Activated gamma-delta T cell (primary cell): ENCODE measurements around the gene CAPN12.

Experiments
- DNase-seq: peaks from one replicate; lab custom pipeline; 2025; lab: John Stamatoyannopoulos, UW

Gene CAPN12

DNA sequence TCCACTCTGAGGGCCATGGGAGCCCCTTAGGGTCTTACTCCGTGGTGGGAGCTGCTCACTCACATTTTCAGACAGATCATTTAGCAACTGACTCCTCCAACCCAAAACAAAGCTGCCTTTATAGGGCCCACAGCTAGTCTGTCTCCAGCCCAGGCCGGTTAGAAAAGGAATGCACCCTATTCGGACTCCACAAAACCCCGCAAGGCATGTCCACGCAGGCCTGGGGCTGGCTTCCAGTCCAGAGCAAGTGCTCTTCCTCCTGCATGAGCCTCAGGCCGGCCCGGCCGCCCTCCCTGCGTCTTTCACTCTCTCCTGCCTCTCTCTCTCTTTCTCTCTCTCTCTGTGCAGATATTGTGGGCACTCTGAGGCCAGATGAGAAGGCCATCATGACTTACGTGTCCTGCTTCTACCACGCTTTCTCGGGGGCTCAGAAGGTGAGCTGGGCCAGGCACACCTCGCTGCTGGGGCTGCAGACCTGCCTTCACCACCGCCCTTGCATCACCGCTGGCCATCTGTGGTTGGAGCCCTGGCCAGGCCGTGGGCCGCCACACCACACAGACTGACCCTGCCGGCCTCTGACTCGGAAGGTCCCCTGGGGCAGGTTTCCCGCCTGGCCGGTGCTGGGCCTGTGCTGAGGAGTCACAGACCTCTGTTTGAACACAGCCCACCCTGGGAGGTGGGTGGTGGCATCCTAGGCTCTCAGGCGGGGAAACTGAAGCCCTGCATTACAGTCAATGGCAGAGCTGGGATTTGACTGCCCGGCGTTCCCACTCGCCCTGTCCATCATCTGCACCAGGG lies 33.1 kb downstream of the CAPN12 start:
- DNase-seq: no peak

DNA sequence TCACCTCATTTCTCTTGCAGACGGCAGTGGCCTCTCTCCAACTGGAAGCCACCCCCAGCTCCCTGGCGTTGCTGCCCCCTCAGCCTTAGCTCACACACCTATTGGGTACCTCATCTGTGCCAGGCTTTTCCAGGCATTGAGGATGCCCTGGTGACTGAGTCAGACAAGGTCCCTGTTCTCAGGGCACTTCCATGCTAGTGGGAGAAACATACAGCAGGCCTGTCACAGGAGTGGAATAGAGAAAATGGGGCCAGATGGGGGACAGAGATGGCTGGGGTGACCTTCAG lies 33.9 kb downstream of the CAPN12 start:
- DNase-seq: no peak

DNA sequence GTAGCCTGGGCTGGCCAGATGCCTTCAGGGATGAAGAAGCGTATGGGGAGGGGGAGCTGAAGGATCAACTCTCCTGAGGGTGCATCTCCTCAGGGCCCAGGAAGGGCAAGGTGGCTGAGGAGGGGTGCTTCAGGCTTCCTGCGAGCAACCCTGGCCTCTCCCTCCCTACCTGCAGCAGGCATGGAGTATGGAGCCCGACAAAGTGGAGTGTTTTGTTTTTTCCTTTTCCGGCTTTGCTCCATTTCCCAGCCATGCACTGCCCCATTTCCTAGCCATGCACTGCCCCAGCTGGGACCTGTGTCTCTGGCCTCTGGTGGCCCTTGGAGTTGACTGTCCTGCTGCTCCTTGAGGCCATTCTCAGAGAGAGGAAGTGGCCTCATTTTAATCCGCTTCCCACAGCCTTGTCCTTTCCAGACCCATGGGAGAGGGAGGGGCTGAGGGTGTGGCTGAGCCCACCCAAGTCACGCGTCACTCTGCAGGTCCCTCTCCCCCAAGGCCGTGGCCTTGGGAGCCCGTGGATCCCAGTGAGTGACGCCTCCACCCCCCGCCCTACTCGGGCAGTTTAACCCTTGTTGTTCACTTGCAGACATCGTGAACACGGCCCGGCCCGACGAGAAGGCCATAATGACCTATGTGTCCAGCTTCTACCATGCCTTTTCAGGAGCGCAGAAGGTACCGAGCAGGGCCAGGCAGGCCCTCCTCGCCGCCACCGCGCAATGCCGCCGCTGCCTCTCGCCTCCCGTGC lies 34.4 kb downstream of the CAPN12 start:
- DNase-seq: no peak

DNA sequence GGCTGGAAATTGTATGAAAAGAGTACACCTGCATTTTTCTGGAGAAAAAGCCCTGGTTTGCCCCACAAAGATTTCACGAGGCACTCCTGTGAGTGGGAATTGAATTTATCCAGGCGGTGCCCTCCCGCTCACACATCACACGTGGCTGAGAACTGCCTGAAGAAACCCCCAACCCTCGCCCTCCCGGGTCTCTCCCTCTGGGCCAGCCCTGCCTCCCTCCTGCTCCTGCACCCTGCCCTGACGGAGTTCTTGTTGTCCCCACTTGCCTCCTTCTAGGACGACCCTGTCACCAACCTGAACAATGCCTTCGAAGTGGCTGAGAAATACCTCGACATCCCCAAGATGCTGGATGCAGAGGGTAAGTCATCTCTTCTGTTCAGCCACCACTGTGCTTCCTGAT lies 35.2 kb downstream of the CAPN12 start:
- no peak for DNase-seq

DNA sequence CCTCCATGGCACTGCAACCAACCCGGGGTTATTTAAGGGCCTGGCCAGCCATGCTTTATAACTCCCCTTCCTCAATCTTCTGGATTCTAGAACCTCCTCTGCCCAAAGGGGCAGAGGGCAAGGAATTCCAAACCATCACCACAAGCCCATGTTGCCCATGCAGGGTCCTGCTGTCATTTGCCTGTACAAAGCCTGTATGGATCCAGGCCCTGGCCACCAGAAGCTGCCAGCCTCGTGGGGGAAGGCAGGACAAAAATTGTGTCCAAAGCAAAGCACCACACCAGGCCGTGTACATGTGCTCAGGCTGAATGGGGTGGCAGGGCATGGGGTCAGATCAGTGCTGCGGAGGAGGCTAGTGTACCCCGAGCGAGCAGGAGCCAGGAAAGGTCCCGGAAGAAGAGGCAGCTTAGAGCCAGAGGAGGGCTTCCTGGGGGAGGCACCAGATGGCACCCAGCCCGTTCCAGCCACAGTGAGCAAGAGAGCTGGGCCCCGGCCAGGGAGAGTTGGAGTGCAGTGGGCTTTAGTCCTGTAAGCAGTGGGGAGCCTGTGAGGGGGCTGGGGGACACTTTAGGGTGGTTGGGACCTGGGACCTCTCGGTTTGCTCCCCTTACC lies 35.8 kb downstream of the CAPN12 start:
- no peak for DNase-seq

DNA sequence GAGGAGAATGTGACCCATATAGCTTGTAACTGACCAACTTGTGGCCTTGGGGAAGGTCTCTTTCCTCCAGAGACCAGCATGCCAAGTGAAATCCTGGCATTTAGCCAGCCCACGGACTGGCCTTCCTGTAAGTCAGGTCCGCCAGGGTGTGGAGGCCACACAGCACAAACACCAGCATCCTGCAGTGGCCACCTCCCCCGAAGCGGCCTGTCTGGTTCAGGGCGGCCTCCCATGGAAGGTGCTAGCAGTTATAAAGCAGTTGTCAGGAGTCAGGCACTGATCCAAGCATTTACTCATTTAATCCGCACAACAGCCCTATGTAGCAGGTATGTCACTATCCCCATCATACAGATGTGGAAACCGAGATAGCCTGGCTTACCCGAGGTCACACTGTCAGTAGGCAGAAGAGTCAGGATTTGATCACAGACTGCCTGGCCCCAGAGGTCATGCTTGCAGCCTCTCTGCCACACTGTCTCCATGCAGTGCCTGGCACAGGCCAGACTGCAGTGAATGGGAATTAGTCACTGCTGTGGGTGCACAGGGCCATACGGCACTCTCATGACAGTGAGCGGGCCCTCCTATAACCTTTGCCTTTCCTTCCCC lies 36.7 kb downstream of the CAPN12 start:
- no peak for DNase-seq

DNA sequence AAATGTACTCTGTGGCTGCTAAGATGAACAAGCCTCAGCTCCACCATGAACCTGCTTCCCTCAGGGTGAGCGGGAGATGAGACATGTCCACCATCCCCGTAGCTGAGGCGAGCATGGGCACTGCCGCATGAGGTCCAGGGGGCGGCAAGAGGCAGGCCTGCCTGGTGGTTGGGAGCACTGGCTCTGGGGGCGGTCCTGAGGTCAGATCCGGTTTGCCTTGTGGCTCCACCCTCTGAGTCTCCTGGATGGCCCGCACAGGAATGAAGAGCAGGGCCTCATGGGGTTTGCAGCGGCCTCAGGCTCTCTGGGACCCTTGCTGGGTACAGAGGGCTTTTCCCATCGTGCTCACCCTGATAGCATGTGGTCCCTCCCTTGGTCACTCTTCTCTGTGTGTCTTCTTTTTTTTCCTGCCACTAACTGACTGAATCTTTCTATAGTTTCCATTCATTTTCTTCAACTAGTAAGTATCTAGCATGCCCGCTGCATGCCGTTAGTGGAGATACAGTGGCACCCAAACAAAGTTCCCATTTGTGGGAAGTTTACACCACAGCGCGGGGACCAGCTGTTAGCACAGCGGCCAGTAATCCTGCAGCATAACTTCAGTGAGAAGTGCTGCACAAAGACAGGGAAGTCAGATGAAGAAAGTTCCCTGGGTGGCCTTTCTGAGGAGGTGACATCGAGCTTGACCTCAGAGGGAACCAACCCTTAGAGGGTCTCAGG lies 37.3 kb downstream of the CAPN12 start:
- DNase-seq: no peak

DNA sequence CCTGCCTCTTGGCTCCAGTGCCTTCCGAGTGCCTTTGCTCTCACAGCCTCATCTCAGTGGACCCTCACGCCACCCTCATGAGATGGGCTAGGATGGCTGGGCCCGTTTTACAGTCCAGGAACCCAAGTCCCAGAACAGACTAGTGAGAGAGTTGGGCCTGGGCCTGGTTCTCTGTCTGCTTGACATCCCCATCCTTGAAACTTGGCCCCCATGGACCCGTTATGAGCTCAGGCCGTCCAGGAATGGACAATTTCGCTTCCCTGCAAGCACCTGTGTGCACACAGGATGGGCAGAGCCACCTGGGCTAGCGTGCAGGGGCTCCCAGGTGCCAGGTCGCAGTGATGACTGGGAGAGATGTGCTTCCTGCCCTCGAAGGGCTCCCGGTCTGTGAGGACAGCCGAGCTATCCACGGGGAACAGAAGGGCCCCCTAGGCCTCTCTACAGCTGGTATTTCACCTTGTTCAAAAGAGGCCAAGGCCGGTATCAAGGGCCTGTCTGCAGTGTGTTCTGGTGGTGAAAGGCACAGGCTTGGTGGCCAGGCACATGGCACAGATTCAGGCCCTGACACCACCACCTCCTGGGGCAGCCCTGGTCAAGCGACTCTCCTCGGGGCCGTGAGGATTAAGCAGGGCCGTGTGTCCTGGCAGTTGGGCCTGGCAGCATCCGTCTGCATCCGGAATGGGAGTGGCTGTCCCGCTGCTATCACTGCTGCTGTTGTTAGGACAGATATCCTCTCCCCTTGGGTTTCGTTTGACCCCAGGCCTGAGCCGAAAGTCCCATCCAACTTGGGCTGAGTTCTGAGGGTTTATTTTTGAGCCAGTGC lies 38.9 kb downstream of the CAPN12 start:
- no peak for DNase-seq

DNA sequence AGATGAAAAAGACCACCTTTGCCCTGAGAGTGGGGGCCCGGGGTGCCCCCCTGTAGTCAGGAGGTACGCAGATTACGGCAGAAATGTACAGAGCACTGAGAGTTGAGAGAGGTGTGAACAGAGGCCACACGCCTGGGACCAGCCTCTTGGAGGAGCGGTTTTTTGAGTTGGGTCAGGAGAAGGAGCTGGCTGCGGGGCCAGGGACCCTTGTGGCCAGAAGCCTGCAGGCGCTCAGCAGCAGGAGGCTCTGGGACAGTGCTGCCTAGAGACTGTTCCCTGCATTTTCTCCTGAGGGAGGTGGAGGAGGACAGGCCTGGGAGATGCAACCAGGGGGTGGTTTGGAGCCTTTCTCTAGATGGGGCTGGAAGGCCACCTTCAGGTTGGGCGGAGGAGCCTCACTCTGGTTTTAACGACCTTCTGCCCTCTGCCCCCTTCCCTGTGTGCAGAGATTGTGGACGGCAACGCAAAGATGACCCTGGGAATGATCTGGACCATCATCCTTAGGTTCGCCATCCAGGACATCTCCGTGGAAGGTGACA lies 39.7 kb downstream of the CAPN12 start:
- no peak for DNase-seq

DNA sequence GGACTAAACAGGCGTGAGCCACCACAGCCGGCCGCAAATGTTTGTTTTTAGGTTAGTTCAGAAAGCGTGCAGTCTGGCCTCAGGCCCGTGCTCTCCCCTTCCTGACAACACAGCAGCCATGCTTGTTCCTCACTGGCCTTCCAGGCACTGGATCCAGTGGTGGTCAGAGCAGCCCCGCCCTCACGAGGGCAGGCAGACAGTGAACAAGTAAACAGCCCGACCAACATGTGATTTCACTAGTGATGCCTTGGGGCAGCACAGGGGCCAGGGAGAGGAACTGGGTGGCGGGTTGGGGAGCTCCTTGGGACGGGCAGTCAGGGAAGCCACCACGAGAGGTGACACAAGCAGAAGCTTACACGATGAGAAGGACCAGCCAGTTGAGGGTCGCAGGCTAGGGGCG lies 40.8 kb downstream of the CAPN12 start:
- DNase-seq: no peak

DNA sequence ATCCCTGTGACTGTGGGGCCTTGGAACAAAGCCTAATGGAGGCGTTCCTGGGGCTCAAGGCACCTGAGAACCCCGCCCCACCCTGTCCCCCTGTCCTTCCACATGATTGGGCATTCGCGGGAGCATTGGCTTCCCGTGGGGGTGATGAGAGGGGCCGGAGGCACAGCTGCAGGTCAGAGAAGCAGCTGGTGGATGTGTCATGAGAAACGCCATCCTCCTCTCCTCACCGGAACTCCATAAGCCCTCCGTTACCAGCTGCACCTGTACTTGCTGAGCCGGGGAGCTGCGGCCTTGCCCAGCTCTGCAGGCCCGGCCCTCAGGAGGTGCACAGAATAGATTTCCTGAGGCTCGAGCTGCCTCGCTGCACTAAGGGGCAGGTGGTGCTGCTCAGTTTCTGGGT lies 42.0 kb downstream of the CAPN12 start:
- DNase-seq: no peak

DNA sequence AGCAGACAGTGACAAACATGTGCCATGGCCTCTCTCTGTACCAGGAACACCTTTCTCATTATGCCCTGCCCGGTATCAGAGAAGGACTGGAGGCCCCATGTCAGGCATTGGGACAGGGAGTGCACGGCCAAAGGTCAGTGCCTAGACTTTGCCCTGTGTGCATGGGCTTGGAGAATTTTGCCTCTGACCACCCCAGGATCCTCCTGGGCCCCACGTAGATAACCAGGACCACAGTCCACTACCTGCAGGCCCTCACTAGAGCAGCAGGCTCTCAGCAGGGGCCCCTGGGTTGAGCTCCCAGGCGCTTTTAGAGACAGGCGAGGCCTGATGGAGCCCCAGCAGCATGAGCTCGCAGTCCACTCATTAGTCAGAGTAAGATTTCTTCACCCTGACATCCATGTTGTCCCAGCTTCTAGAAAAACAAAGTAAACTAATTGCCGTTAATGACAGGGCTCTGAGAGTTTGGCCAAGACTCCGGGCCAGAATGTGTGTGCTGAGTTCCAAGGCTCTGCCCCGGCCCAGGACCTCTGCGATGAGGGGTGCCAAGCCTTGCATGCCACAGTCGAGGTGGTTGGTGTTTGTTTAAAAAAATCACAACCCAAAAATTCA lies 42.7 kb downstream of the CAPN12 start:
- no peak for DNase-seq

DNA sequence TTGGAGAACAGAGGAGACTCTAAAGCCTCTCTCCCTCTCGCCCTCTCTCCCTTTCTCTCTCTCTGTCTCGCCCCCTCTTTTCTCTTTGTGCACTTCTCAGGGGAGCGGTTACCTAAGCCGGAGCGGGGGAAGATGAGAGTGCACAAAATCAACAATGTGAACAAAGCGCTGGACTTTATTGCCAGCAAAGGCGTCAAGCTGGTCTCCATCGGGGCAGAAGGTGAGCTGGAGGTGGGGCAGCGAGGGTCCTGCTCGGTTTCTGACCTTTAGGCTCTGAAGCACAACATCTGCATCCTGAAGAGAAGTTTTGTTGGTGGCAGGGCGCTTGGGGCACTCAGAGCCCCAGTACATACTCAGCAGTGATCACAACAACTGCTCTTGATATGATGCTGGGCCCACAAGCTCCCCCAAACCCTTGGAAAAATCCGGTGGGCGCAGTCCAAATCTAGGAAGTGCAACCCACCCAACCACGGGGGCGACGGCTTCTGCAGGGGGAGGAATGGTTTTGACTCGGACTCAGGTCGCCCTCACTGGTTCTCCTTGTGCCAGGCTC lies 43.3 kb downstream of the CAPN12 start:
- no peak for DNase-seq

DNA sequence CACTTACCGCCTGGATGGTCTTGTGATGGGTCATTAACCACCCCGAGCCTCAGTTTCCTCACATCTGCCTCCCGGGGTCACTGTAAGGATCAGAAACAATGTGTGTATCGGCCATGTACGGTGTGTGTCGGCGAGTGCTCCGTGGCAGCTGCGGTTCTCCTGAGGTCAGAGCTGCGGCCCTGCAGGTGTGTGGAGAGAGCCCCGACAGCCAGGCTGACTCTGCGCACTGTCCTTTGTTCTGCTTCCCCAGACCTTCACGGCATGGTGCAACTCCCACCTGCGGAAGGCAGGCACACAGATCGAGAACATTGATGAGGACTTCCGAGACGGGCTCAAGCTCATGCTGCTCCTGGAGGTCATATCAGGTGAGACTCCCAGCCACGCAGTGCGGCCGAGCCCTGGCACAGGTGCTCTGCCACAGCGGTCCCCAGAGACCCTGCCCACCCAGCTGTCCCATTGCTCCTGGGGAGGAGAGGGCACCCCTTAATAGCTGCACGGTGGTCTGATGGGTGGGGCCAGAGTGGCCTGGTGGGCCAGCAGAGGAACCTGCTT lies 43.8 kb downstream of the CAPN12 start:
- no peak for DNase-seq

DNA sequence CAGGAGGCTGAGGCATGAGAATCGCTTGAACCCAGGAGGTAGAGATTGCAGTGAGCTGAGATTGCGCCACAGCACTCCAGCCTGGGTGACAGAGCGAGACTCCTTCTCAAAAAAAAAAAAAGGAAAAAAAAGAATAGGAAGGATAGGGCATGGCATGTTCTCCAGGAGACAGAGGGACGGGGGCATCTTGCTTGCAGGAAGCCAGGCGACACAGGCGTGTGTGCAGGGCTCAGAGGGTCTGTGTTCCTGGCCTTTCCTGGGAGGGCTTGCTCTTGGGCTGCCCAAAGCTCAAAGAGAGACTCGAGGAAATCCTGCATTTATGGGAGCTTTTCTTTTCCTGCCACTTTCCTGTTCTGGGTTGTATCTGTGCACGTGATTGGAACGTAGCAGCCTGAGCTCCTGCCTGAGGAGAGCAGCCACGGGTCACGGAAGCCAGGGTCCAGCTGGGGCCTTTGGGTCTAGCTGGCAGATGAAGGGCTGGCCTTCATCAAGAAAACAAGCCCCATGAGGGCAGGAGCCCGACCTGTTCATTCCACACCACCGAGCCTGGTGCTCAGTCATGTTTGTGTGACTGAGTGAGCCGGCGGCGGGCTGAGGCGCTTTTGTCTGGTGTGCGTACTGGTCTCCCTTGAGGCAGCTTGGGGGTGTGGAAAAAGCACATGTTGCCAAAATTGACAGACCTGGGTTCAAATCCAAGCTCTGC lies 44.5 kb downstream of the CAPN12 start:
- DNase-seq: no peak

DNA sequence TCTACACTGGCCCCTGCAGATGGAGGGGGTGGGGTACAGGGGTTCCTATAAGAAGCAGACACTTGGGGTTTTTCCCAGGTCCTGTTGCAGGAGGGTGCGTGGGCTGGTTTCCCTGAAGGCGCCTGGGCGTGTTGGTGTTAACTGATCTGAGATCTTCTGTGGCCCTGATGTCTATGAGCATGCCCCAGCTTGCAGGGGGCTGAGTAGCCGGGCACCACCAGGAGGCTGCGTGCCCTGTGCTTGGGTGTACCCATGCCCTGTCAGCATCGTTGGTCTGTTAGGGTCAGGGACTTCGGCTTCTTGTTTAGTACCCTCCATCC lies 45.3 kb downstream of the CAPN12 start:
- no peak for DNase-seq

DNA sequence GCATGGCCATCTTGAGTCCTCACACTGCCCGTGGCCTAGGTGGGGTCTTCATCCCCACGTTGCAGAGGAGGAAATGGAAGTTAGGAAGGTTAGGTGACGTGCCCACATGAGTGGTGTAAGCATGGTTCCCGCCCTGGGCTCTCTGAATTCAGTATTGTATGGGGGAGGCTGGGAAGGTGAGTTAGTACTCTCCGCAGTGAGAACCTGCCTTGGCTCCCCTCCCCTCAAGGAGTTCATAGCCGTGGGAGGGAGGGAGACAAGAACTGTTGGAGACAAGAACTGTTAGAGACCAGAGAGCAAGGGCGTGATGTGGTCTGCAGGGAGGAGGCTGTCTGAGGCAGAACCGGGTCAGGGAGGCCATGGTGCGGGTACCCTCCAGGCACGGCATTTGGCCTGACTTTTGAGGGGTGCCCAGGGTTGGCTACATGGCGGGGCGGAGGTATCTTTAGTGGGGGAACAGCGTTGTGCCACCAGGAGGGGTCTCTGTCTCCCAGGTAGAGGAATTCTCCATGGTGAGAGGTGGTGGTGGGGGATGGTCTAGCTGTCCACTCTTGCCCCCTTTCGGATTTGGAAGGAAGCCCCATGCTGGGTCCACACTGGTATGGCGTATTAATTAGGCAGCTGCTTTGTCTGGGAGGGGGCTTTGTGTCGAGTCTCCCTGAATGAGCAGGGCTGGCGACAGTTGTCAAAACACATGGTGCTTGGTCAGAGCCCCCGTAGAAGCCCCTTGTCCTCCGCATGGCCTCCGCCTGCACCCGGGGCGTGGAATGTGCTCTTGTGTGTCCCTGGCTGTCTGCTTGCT lies 45.8 kb downstream of the CAPN12 start:
- no peak for DNase-seq

DNA sequence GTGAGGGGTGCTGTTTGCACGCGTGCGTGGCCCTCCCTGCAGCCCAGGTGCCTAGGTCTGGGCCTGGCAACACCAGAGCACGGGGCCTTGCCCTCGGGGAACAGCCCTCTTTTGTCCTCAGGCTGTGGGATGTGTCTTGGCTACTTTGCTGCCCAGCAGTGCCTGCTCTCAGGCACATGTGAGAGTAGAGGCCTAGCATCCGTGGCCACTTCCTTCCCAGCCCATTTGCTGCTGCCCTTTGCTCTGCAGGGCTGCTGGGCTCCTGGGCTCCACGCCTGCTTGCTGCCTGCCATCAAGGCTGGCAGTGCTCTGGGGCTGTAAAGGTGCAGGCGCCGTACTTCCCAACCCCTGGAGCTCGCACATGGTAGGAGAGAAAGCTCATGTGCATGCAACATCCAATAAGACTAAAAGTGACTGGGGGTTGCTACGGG lies 46.6 kb downstream of the CAPN12 start:
- DNase-seq: no peak

DNA sequence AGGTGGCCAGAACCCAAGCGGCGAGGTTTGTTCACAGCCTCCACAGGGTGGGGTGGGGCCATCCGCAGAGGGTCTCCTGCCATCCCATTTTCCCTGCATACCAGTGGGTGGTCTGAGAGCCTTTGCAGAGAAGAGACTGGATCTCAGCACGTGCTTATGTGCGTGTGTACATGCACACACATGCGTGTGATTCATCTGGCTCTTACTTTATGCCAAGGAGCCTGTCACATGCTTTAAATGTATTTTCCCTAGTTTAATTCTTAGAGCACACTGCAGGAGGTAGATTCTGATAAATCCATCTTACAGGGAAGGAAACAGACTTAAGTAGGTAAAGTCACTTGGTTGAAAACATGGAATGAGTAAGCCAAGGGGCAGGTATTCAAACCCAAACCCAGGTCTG lies 47.1 kb downstream of the CAPN12 start:
- DNase-seq: no peak
